ENCODE data around the gene TOPAZ1.
"Not testable (repeated sequence)": the region's sequence is repeated elsewhere in the genome, so short reads cannot be mapped to it uniquely, and the experiment has no call there.

TOPAZ1 gene

GRCh38 chr3:44342176-44342790 is 100.6 kb downstream of the TOPAZ1 start:
- no peaks in the 10 kb centered on the region for H3K9me3 ChIP-seq (ENCODE audit: insufficient read depth, low read length)
- H3K36me3 ChIP-seq (replicated peaks; ENCODE audit: low read depth, low read length), result no peaks in the 10 kb centered on the region
- H3K4me3 ChIP-seq (ENCODE audit: low read length), result no peak overlapping the region
- peaks cover 19% of the 10 kb centered on the region for H3K79me2 ChIP-seq (ENCODE audit: low read length)
- H3K4me1 ChIP-seq (ENCODE audit: low read length), result peaks cover 15% of the 10 kb centered on the region
- no peaks in the 10 kb centered on the region for H3K27me3 ChIP-seq (ENCODE audit: low read depth, low read length)
- H2AFZ ChIP-seq (ENCODE audit: low read depth, low read length), result no peak overlapping the region
- TF ChIP-seq CTCF (IDR thresholded peaks at IDR 0.05; ENCODE audit: low read depth, low read length), result no peak
- no peak overlapping the region for H3K4me2 ChIP-seq (ENCODE audit: low read length)
- no peak overlapping the region for H3K9ac ChIP-seq (ENCODE audit: low read length)
- no peak overlapping the region for H3K27ac ChIP-seq (ENCODE audit: low read length)
- H4K20me1 ChIP-seq (ENCODE audit: insufficient read depth, low read length), result peaks cover 5% of the 10 kb centered on the region; the same call in 1 of the 2 replicates

DNA sequence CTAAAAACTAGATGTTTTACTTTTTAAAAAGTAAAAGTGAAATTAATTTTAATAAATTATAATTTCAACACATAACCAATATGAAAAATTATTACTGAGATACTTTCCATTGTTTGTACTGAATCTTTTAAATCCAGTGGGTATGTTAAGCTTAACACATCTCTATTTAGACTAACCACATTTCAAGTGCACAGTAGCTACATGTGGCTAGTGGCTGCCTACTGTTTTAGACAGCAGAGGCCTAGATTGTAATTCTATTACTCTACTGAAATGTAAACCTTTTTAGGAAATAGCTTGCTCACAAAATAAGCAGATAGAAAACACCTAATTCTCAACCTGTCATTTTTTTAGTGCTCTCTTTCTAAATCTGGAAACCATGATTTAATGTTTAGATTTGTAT is 101.7 kb downstream of the TOPAZ1 start:
- H4K20me1 ChIP-seq (ENCODE audit: insufficient read depth, low read length), result peaks cover 5% of the 10 kb centered on the region; the same call in 1 of the 2 replicates
- H3K9ac ChIP-seq (ENCODE audit: low read length), result no peak overlapping the region
- H3K36me3 ChIP-seq (replicated peaks; ENCODE audit: low read depth, low read length), result no peaks in the 10 kb centered on the region
- no peak overlapping the region for H3K27ac ChIP-seq (ENCODE audit: low read length)
- H3K4me1 ChIP-seq (ENCODE audit: low read length), result peaks cover 11% of the 10 kb centered on the region
- no peaks in the 10 kb centered on the region for H3K9me3 ChIP-seq (ENCODE audit: insufficient read depth, low read length)
- H3K4me2 ChIP-seq (ENCODE audit: low read length), result no peak overlapping the region
- H3K27me3 ChIP-seq (ENCODE audit: low read depth, low read length), result no peaks in the 10 kb centered on the region
- no peak for TF ChIP-seq EZH2phosphoT487 (IDR thresholded peaks at IDR 0.05; ENCODE audit: low read depth)
- no peak for TF ChIP-seq CTCF (IDR thresholded peaks at IDR 0.05; ENCODE audit: low read depth, low read length)
- H3K4me3 ChIP-seq (ENCODE audit: low read length), result no peak overlapping the region
- peaks cover 19% of the 10 kb centered on the region for H3K79me2 ChIP-seq (ENCODE audit: low read length)
- H2AFZ ChIP-seq (ENCODE audit: low read depth, low read length), result no peak overlapping the region

- not testable (repeated sequence) for H3K36me3 ChIP-seq (replicated peaks; ENCODE audit: low read depth, low read length); H3K9me3 ChIP-seq (ENCODE audit: insufficient read depth, low read length); H3K4me2 ChIP-seq (ENCODE audit: low read length); H3K27me3 ChIP-seq (ENCODE audit: low read depth, low read length); H2AFZ ChIP-seq (ENCODE audit: low read depth, low read length); H3K4me3 ChIP-seq (ENCODE audit: low read length); H3K79me2 ChIP-seq (ENCODE audit: low read length); H4K20me1 ChIP-seq (ENCODE audit: insufficient read depth, low read length); H3K9ac ChIP-seq (ENCODE audit: low read length); H3K27ac ChIP-seq (ENCODE audit: low read length); H3K4me1 ChIP-seq (ENCODE audit: low read length)
Measured at GRCh38 chr3:44346590-44346989, 104.9 kb downstream of the TOPAZ1 start.

DNA sequence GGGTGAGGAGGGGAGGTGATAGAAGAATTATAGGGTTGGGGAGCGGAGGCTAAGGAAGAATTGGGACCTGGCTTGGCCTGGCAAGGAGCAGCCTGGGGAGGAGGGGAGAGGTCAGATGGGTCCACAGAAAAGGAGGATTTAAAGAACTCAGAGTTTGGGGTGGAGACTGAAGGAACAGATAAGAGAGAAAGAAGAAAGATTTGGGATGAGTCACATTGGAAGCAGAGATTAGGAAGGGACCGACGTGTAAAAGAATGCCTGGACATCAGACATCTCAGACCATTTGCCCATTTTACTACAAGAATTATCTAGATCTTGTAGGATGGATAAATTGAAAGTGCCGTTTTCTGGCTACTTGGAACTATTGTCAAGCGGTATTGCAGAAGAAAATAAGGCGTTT is 107.3 kb downstream of the TOPAZ1 start:
- H3K9me3 ChIP-seq (ENCODE audit: insufficient read depth, low read length), result no peaks in the 10 kb centered on the region
- no peak overlapping the region for H2AFZ ChIP-seq (ENCODE audit: low read depth, low read length)
- no peak overlapping the region for H3K4me2 ChIP-seq (ENCODE audit: low read length)
- no peaks in the 10 kb centered on the region for H3K79me2 ChIP-seq (ENCODE audit: low read length)
- H3K9ac ChIP-seq (ENCODE audit: low read length), result no peak overlapping the region
- H3K27ac ChIP-seq (ENCODE audit: low read length), result no peak overlapping the region
- H3K4me3 ChIP-seq (ENCODE audit: low read length), result no peak overlapping the region
- no peaks in the 10 kb centered on the region for H3K4me1 ChIP-seq (ENCODE audit: low read length)
- no peaks in the 10 kb centered on the region for H3K27me3 ChIP-seq (ENCODE audit: low read depth, low read length)
- H3K36me3 ChIP-seq (replicated peaks; ENCODE audit: low read depth, low read length), result no peaks in the 10 kb centered on the region
- H4K20me1 ChIP-seq (ENCODE audit: insufficient read depth, low read length), result no peaks in the 10 kb centered on the region
- TF ChIP-seq CTCF (IDR thresholded peaks at IDR 0.05; ENCODE audit: low read depth, low read length) (no peak), EZH2phosphoT487 (IDR thresholded peaks at IDR 0.05; ENCODE audit: low read depth) (no peak)

All from OCI-LY3 (cell line).